B cell (primary cell): ENCODE data around the gene ADK. TPM values are rescaled to one million over a fixed set of nuclear protein-coding genes. Genes with fewer than 3 reads are reported as not detected.

Experiments
- ATAC-seq: fragments of 200-7000 bp; cut with Tn5 transposase; one replicate; pipeline ENCODE4 v1.10.0; 2021; ENCODE audit warnings: low read depth, mild to moderate bottlenecking, moderate number of reproducible peaks, moderate library complexity
- CTCF ChIA-PET: fragments of 350-600 bp; sonication (Branson Sonifier 250); formaldehyde crosslinking; loops from one replicate; lab custom pipeline; 2021; ENCODE audit warnings: antibody characterized with exemption, inconsistent platforms; lab: Charles Lee
- POLR2A ChIA-PET: fragments of 350-600 bp; sonication (Branson Sonifier 250); formaldehyde crosslinking; loops from one replicate; lab custom pipeline; 2021; ENCODE audit warnings: antibody characterized with exemption; lab: Charles Lee
- DNase-seq: peaks from one replicate; pipeline ENCODE4 v3.0.0; 2013
- H2AFZ ChIP-seq: 2 replicates; pipeline ENCODE4 v1.6.1; 2012; ENCODE audit warnings: mild to moderate bottlenecking, low read depth, low read length; ENCODE audit not compliant: insufficient read depth, poor library complexity, severe bottlenecking
- H3K27ac ChIP-seq, 2 donors: 1 replicate in 1 of 2; 2 replicates in 1 of 2; pipeline ENCODE4 v1.5.1; 2012 to 2013; ENCODE audit warnings: low read length in 2 of 2, mild to moderate bottlenecking in 2 of 2, moderate library complexity in 1 of 2
- H3K27me3 ChIP-seq, 4 experiments: fragments of 200-600 bp in 1 of 4; sonication (generic) in 1 of 4; replicated peaks in 1 of 4; 1 replicate in 2 of 4; 2 replicates in 2 of 4; pipeline versions ENCODE4 v1.6.1 to v1.7.0; 2013 to 2016; ENCODE audit warnings: low read length in 3 of 4, mild to moderate bottlenecking in 2 of 4, mixed read lengths in 1 of 4, moderate library complexity in 1 of 4; ENCODE audit not compliant: insufficient read depth in 4 of 4, control insufficient read depth in 3 of 4; ENCODE audit errors: control extremely low read depth in 1 of 4
- H3K36me3 ChIP-seq, 2 experiments: replicated peaks in 1 of 2; 1 replicate in 1 of 2; 2 replicates in 1 of 2; pipeline versions ENCODE4 v1.6.1 to v1.7.1; 2013; ENCODE audit warnings: low read length in 1 of 2; ENCODE audit not compliant: insufficient read depth in 2 of 2, control insufficient read depth in 1 of 2; ENCODE audit errors: control extremely low read depth in 1 of 2, extremely low read depth in 1 of 2
- H3K4me1 ChIP-seq, 2 donors: fragments of 200-600 bp in 1 of 2; sonication (generic) in 1 of 2; 1 replicate in 1 of 2; 2 replicates in 1 of 2; pipeline versions ENCODE4 v1.5.1 to v1.6.1; 2013 to 2017; ENCODE audit warnings: low read length in 2 of 2; ENCODE audit not compliant: control insufficient read depth in 2 of 2, insufficient read depth in 2 of 2
- H3K4me2 ChIP-seq: replicated peaks from 2 replicates; pipeline ENCODE3; 2012; ENCODE audit warnings: mild to moderate bottlenecking, low read depth, low read length; ENCODE audit not compliant: poor library complexity, severe bottlenecking
- H3K4me3 ChIP-seq, 5 experiments: fragments of 200-600 bp in 1 of 5; sonication (generic) in 1 of 5; 1 replicate in 3 of 5; 2 replicates in 2 of 5; pipeline versions ENCODE4 v1.5.1 to v1.7.0; 2011 to 2016; ENCODE audit warnings: low read length in 4 of 5, mild to moderate bottlenecking in 4 of 5, low read depth in 2 of 5, control low read depth in 1 of 5, moderate library complexity in 1 of 5; ENCODE audit not compliant: insufficient read depth in 1 of 5; ENCODE audit errors: control extremely low read depth in 1 of 5, extremely low read depth in 1 of 5
- H3K79me2 ChIP-seq: fragments of 200-600 bp; sonication (generic); one replicate; pipeline ENCODE4 v1.6.0; 2016; ENCODE audit warnings: low read length; ENCODE audit not compliant: control insufficient read depth, insufficient read depth
- H3K9ac ChIP-seq: fragments of 200-600 bp; sonication (generic); 2 replicates; pipeline ENCODE4 v1.6.1; 2017; ENCODE audit warnings: mild to moderate bottlenecking, low read length, moderate library complexity
- H3K9me3 ChIP-seq, 3 donors: one replicate each; pipeline versions ENCODE4 v1.6.1 to v1.7.1; 2013; ENCODE audit warnings: low read length in 2 of 3; ENCODE audit not compliant: control insufficient read depth in 2 of 3, insufficient read depth in 1 of 3; ENCODE audit errors: control extremely low read depth in 1 of 3
- H4K20me1 ChIP-seq: 2 replicates; pipeline ENCODE4 v1.6.0; 2012; ENCODE audit warnings: mild to moderate bottlenecking, low read length; ENCODE audit not compliant: insufficient read depth, control insufficient read depth, poor library complexity, severe bottlenecking
- H3K27ac Mint-ChIP-seq: one replicate; pipeline ENCODE4 v1.8.0; 2021; ENCODE audit warnings: mixed read lengths
- H3K27me3 Mint-ChIP-seq: one replicate; pipeline ENCODE4 v1.8.0; 2021; ENCODE audit warnings: mixed read lengths
- H3K4me1 Mint-ChIP-seq: one replicate; pipeline ENCODE4 v1.8.0; 2021; ENCODE audit warnings: mixed read lengths
- H3K4me3 Mint-ChIP-seq: one replicate; pipeline ENCODE4 v1.8.0; 2021; ENCODE audit warnings: mixed read lengths
- H3K9me3 Mint-ChIP-seq: one replicate; pipeline ENCODE4 v1.8.0; 2022; ENCODE audit warnings: mixed read lengths; ENCODE audit not compliant: insufficient read depth
- CTCF ChIP-seq: fragments of 200-600 bp; IDR thresholded peaks from one replicate; pipeline ENCODE4 v1.8.0; 2022; ENCODE audit warnings: antibody characterized with exemption, mild to moderate bottlenecking
- EZH2 ChIP-seq: IDR thresholded peaks from 2 replicates; pipeline ENCODE4 v1.6.1; 2012; ENCODE audit warnings: borderline replicate concordance, low read depth, mild to moderate bottlenecking, moderate library complexity, low read length; ENCODE audit not compliant: insufficient read depth, poor library complexity, severe bottlenecking
- WGBS: methylation state at CpG from one replicate; pipeline ENCODE4 v1.1.5; 2013; ENCODE audit warnings: missing lambda C conversion rate; ENCODE audit not compliant: insufficient coverage; 5-methylcytosine and 5-hydroxymethylcytosine counted together
- intact Hi-C: fragments of 100-400 bp; cut with micrococcal nuclease; formaldehyde crosslinking; loops from one replicate; pipeline ENCODE4 v1.10.0; 2022
- polyA plus RNA-seq: library from polyadenylated mRNA; depleted of rRNA; stranded (reverse); fragments of >200 nt; gene quantifications from 2 replicates; pipeline ENCODE4 v1.2.3, GENCODE V29; 2012
- total RNA-seq, 2 donors: library from RNA; stranded (reverse); fragments of 120-200 nt in 1 of 2; gene quantifications; 1 replicate in 1 of 2; 2 replicates in 1 of 2; pipeline versions ENCODE4 v1.2.3 to v1.2.4, GENCODE V29; 2013 to 2022

ADK gene
- total and polyA plus RNA-seq, 2 donors (not counting 1 experiment from before 2014, with no cell fraction given): 37.2 to 52.6 TPM

GRCh38 chr10:74223755-74224529 is 72.9 kb downstream of the ADK start:
- peak overlapping the region in 1 of 2 donors; percentile 40 for H3K27ac ChIP-seq
- POLR2A ChIA-PET: no interaction called here

More at GRCh38 chr10:74223755-74224529, 72.9 kb downstream of the ADK start:
- Histone ChIP-seq H3K9me3 (no peaks in the 10 kb centered on the region), H3K4me1 (peaks cover 9 to 14% of the 10 kb centered on the region in 2 donors), H3K9ac (no peak overlapping the region), H3K4me3 (no peak overlapping the region), H3K4me2 (no peak overlapping the region), H4K20me1 (no peaks in the 10 kb centered on the region), H3K79me2 (peaks cover 13% of the 10 kb centered on the region), H3K36me3 (no peaks in the 10 kb centered on the region), H3K27me3 (no peaks in the 10 kb centered on the region), H2AFZ (no peak overlapping the region)
- Mint-ChIP-seq H3K27ac (peak overlapping the region; percentile 80), H3K27me3 (no peaks in the 10 kb centered on the region), H3K9me3 (no peaks in the 10 kb centered on the region), H3K4me3 (no peak overlapping the region), H3K4me1 (peaks cover 10% of the 10 kb centered on the region)
- ATAC-seq: no peak
- DNase-seq: no peak
- 87% methylated on average over 4 of the region's 9 CpGs for WGBS
- TF ChIP-seq CTCF (no peak), EZH2 (no peak)
- intact Hi-C loops: no loop called here
- CTCF ChIA-PET: interaction anchor here (1.4 kb wide), 1 partner anchor 11 kb away, joined by 6 read pairs; no protein-coding TSS in a partner anchor
